ENCODE results near the gene TFE3. TPM values are rescaled to one million over a fixed set of nuclear protein-coding genes. Genes with fewer than 3 reads are reported as not detected.

Gene TFE3
- total and polyA plus RNA-seq, 10 of the 15 experiments (the other 5 are each of a cell fraction or from before 2014, with no cell fraction given): 3.5 to 20.4 (median 11.6) TPM

- POLR2A ChIA-PET: no interaction called here
- no peak overlapping the region for H3K4me3 ChIP-seq
- TF ChIP-seq USF1 (IDR thresholded peaks at IDR 0.05; ENCODE audit: borderline replicate concordance, extremely low read length, insufficient read depth, low read depth, low read length) (no peak), PBX3 (IDR thresholded peaks at IDR 0.05; ENCODE audit: insufficient replicate concordance, low read depth, low read length) (no peak), SIN3A (IDR thresholded peaks at IDR 0.05; ENCODE audit: low read depth, low read length) (no peak), CEBPB (IDR thresholded peaks at IDR 0.05; ENCODE audit: borderline replicate concordance in 1 of 2, low read depth in 2 of 2, low read length in 2 of 2) (no peak), HDGF (IDR thresholded peaks at IDR 0.05) (no peak), FOS (IDR thresholded peaks at IDR 0.05; ENCODE audit: borderline replicate concordance, extremely low read depth, insufficient read length) (no peak)
- no peak for FAIRE-seq
- H3K4me2 ChIP-seq (ENCODE audit: control insufficient read depth, insufficient read depth): 0 out of 2 replicates have a peak overlapping the region, but pooled peaks have one; percentile 64
- RAD21 ChIA-PET (ENCODE audit: unreplicated experiment): no interaction called here
- DNase-seq (ENCODE audit: low read depth, low spot score): no peak
- H3K36me3 ChIP-seq (ENCODE audit: control insufficient read depth in 2 of 2, insufficient read depth in 2 of 2, low read length in 1 of 2): no peaks in the 10 kb centered on the region; a peak in 1 of 4 replicates
- H2AFZ ChIP-seq (ENCODE audit: control insufficient read depth, low read depth, low read length): no peak overlapping the region
- in situ Hi-C loops (cut with MboI) (no loop called here), intact Hi-C loops (cut with micrococcal nuclease; ENCODE audit: unreplicated experiment) (no loop called here)
- H3K4me1 ChIP-seq (ENCODE audit: control insufficient read depth, insufficient read depth, low read length): no peaks in the 10 kb centered on the region
- no peaks in the 10 kb centered on the region for H3K27me3 ChIP-seq (replicated peaks in 1 of 2; ENCODE audit: control insufficient read depth in 2 of 2, insufficient read depth in 2 of 2, low read length in 1 of 2)
- no peak overlapping the region for H3K27ac ChIP-seq (ENCODE audit: control insufficient read depth, insufficient read depth)
- H3K9ac ChIP-seq (ENCODE audit: control insufficient read depth, insufficient read depth, low read length): no peak overlapping the region
- SMC1A ChIA-PET (ENCODE audit: uncharacterized antibody, unreplicated experiment): no interaction called here
- no peaks in the 10 kb centered on the region for H4K20me1 ChIP-seq (ENCODE audit: control insufficient read depth, insufficient read depth)
- no peaks in the 10 kb centered on the region for H3K79me2 ChIP-seq (ENCODE audit: control insufficient read depth, insufficient read depth, low read length)
- no TSS peak for BruUV-seq (replicated peaks)
- ATAC-seq: no peak
- 57% methylated on average over 9 of the region's 10 CpGs for whole genome bisulfite sequencing (ENCODE audit: insufficient coverage, insufficient replicate concordance, low lambda C conversion rate, missing lambda C conversion rate)
- CTCF ChIA-PET: no interaction called here
- H3K9me3 ChIP-seq (replicated peaks; ENCODE audit: control insufficient read depth, insufficient read depth, low read length): peaks cover 2% of the 10 kb centered on the region; the same call in 1 of the 3 replicates
Observed at GRCh38 chrX:49072712-49073095, 29.5 kb upstream of the TFE3 start.

All from GM12878 (cell line).